K562 (cell line): ENCODE data around the gene ARHGDIA. TPM values are rescaled to one million over a fixed set of nuclear protein-coding genes. Genes with fewer than 3 reads are reported as not detected.

ENCODE experiments used
- ARID3A ChIP-seq: IDR thresholded peaks from 2 replicates; pipeline ENCODE4 v1.6.1; 2012; ENCODE audit warnings: low read depth, low read length, improper control_type of control experiment, borderline replicate concordance
- ELF2 ChIP-seq: fragments of 250-450 bp; sonication (Bioruptor Pico); IDR thresholded peaks from 2 replicates; pipeline ENCODE4 v1.5.0; 2021; ENCODE audit warnings: mild to moderate bottlenecking
- FOXP4 ChIP-seq: sonication (generic); formaldehyde crosslinking; IDR thresholded peaks from 2 replicates; pipeline ENCODE4 v1.8.0; 2022; ENCODE audit warnings: mild to moderate bottlenecking, missing genetic modification reagents, borderline replicate concordance
- HMGN3 ChIP-seq: IDR thresholded peaks from 2 replicates; pipeline ENCODE4 v1.6.1; 2011; ENCODE audit warnings: borderline replicate concordance, low read depth, mild to moderate bottlenecking, mixed read lengths, low read length; ENCODE audit not compliant: insufficient read length; ENCODE audit errors: extremely low read depth
- KDM4B ChIP-seq, 2 experiments: fragments of 450-650 bp in 1 of 2; sonication (generic) in 1 of 2; IDR thresholded peaks; 2 replicates each; pipeline ENCODE4 v1.6.1; 2016 to 2017; ENCODE audit warnings: borderline replicate concordance in 2 of 2, antibody characterized with exemption in 1 of 2, low read depth in 1 of 2, mild to moderate bottlenecking in 1 of 2
- NONO ChIP-seq, 2 experiments: fragments of 200-400 bp in 1 of 2; fragments of 450-650 bp in 1 of 2; formaldehyde crosslinking in 1 of 2; IDR thresholded peaks; 2 replicates each; pipeline ENCODE4 v1.6.1; 2017; ENCODE audit warnings: low read depth in 2 of 2, mild to moderate bottlenecking in 2 of 2, moderate library complexity in 2 of 2, low read length in 1 of 2
- POLR2AphosphoS2 ChIP-seq: IDR thresholded peaks from 2 replicates; pipeline ENCODE4 v1.6.1; 2012; ENCODE audit warnings: low read length, improper control_type of control experiment
- RAD21 ChIP-seq, 2 experiments: fragments of 250-450 bp in 1 of 2; fragments of 450-650 bp in 1 of 2; sonication (Bioruptor Pico) in 1 of 2; formaldehyde crosslinking in 1 of 2; IDR thresholded peaks in 1 of 2; conservative IDR thresholded peaks in 1 of 2; 2 replicates each; pipeline versions ENCODE4 v1.4.0 to v1.8.0; 2020 to 2022; ENCODE audit warnings: mild to moderate bottlenecking in 2 of 2, moderate library complexity in 1 of 2
- RUNX1 ChIP-seq: sonication (generic); IDR thresholded peaks from 2 replicates; pipeline ENCODE4 v1.6.1; 2016; ENCODE audit warnings: antibody characterized with exemption, low read depth
- SMAD4 ChIP-seq: fragments of 250-450 bp; sonication (Bioruptor Pico); conservative IDR thresholded peaks from 2 replicates; pipeline ENCODE4 v1.8.0; 2021; ENCODE audit warnings: inconsistent platforms, mild to moderate bottlenecking, moderate library complexity
- ZC3H11A ChIP-seq: IDR thresholded peaks from 2 replicates; pipeline ENCODE4 v1.6.1; 2012; ENCODE audit warnings: low read depth, low read length, improper control_type of control experiment
- polyA plus RNA-seq, 8 experiments: library from polyadenylated mRNA; depleted of rRNA in 4 of 8; stranded (reverse) in 5 of 8; unstranded in 3 of 8; fragments of >200 nt; fragmentation: Nextera tagmentation in 2 of 8; fragmentation: Illumina TruSeq in 1 of 8; extraction: Ambion mirVana in 2 of 8; extraction: Trizol in 1 of 8; gene quantifications; 2 replicates each; pipeline versions ENCODE4 v1.2.1 to v1.2.3, GENCODE V29; 2011 to 2014; ENCODE audit warnings: inconsistent platforms in 1 of 8, missing spikeins in 1 of 8
- total RNA-seq, 7 experiments: library from RNA; depleted of rRNA in 6 of 7; stranded (reverse); fragments of >200 nt in 6 of 7; fragmentation: Illumina TruSeq in 2 of 7; extraction: Trizol in 2 of 7; gene quantifications; 2 replicates each; pipeline versions ENCODE4 v1.2.1 to v1.2.3, GENCODE V29; 2011 to 2021; ENCODE audit warnings: low replicate concordance in 1 of 7
- TF ChIP-seq, protein P1 (sequence below), 2 experiments: fragments of 450-650 bp; conservative IDR thresholded peaks; 2 replicates each; pipeline ENCODE4 v1.6.1; 2017; ENCODE audit warnings: mild to moderate bottlenecking in 2 of 2, moderate library complexity in 2 of 2
- TF ChIP-seq, protein P2 (sequence below): fragments of 450-650 bp; formaldehyde crosslinking; IDR thresholded peaks from 2 replicates; pipeline ENCODE4 v1.4.0; 2022; ENCODE audit warnings: mild to moderate bottlenecking, moderate library complexity
- TF ChIP-seq, protein P3 (sequence below): fragments of 200-800 bp; sonication (Bioruptor generic); IDR thresholded peaks from 2 replicates; pipeline ENCODE4 v1.6.1; 2016; ENCODE audit warnings: missing genetic modification characterization, missing compliant biosample characterization

The ARHGDIA gene
- total and polyA plus RNA-seq, 9 of the 15 experiments (the other 6 are each of a cell fraction or from before 2014, with no cell fraction given) = 9.6 to 340 (median 97.6) TPM

GRCh38 chr17:81911277-81911961, 40.3 kb upstream of the ARHGDIA start, which contains the start of gene PCYT2 (continued):
- TF ChIP-seq, protein P1, sequence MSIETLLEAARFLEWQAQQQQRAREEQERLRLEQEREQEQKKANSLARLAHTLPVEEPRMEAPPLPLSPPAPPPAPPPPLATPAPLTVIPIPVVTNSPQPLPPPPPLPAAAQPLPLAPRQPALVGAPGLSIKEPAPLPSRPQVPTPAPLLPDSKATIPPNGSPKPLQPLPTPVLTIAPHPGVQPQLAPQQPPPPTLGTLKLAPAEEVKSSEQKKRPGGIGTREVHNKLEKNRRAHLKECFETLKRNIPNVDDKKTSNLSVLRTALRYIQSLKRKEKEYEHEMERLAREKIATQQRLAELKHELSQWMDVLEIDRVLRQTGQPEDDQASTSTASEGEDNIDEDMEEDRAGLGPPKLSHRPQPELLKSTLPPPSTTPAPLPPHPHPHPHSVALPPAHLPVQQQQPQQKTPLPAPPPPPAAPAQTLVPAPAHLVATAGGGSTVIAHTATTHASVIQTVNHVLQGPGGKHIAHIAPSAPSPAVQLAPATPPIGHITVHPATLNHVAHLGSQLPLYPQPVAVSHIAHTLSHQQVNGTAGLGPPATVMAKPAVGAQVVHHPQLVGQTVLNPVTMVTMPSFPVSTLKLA (conservative IDR thresholded peaks at IDR 0.05) = peak; percentile 44 to 51
- TF ChIP-seq RAD21 (CRISPR knock-in tag; conservative IDR thresholded peaks at IDR 0.05 in 1 of 2, IDR thresholded peaks at IDR 0.05 in 1 of 2) (no peak), HMGN3 (peak; percentile 72), RUNX1 (no peak), NONO (IDR thresholded peaks at IDR 0.05; ENCODE audit: low read depth in 2 of 2, low read length in 1 of 2) (peak in 1 of 2 experiments; percentile 44; a peak in 1 of 4 replicates), SMAD4 (CRISPR knock-in tag) (no peak), ZC3H11A (no peak), POLR2AphosphoS2 (peak; percentile 90), ARID3A (no peak), FOXP4 (CRISPR knock-in tag) (no peak), ELF2 (0 out of 2 replicates have a peak, but pooled peaks have one; percentile 23), KDM4B (IDR thresholded peaks at IDR 0.05; ENCODE audit: borderline replicate concordance in 2 of 2, low read depth in 1 of 2) (no peak)
- TF ChIP-seq, protein P2, sequence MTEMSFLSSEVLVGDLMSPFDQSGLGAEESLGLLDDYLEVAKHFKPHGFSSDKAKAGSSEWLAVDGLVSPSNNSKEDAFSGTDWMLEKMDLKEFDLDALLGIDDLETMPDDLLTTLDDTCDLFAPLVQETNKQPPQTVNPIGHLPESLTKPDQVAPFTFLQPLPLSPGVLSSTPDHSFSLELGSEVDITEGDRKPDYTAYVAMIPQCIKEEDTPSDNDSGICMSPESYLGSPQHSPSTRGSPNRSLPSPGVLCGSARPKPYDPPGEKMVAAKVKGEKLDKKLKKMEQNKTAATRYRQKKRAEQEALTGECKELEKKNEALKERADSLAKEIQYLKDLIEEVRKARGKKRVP (CRISPR knock-in tag) = no peak
- TF ChIP-seq, protein P3, sequence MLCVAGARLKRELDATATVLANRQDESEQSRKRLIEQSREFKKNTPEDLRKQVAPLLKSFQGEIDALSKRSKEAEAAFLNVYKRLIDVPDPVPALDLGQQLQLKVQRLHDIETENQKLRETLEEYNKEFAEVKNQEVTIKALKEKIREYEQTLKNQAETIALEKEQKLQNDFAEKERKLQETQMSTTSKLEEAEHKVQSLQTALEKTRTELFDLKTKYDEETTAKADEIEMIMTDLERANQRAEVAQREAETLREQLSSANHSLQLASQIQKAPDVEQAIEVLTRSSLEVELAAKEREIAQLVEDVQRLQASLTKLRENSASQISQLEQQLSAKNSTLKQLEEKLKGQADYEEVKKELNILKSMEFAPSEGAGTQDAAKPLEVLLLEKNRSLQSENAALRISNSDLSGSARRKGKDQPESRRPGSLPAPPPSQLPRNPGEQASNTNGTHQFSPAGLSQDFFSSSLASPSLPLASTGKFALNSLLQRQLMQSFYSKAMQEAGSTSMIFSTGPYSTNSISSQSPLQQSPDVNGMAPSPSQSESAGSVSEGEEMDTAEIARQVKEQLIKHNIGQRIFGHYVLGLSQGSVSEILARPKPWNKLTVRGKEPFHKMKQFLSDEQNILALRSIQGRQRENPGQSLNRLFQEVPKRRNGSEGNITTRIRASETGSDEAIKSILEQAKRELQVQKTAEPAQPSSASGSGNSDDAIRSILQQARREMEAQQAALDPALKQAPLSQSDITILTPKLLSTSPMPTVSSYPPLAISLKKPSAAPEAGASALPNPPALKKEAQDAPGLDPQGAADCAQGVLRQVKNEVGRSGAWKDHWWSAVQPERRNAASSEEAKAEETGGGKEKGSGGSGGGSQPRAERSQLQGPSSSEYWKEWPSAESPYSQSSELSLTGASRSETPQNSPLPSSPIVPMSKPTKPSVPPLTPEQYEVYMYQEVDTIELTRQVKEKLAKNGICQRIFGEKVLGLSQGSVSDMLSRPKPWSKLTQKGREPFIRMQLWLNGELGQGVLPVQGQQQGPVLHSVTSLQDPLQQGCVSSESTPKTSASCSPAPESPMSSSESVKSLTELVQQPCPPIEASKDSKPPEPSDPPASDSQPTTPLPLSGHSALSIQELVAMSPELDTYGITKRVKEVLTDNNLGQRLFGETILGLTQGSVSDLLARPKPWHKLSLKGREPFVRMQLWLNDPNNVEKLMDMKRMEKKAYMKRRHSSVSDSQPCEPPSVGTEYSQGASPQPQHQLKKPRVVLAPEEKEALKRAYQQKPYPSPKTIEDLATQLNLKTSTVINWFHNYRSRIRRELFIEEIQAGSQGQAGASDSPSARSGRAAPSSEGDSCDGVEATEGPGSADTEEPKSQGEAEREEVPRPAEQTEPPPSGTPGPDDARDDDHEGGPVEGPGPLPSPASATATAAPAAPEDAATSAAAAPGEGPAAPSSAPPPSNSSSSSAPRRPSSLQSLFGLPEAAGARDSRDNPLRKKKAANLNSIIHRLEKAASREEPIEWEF (CRISPR knock-in tag) = no peak
